ENCODE measurements around the gene S100A10.

Gene S100A10

GRCh38 chr1:151967091-151967490 is 26.6 kb downstream of the S100A10 start:
- Histone ChIP-seq H3K27me3 (ENCODE audit: control insufficient read depth, insufficient read depth, low read length, poor library complexity, severe bottlenecking) (peaks cover 4% of the 10 kb centered on the region), H3K27ac (ENCODE audit: insufficient read depth, low read depth, low read length, poor library complexity, severe bottlenecking) (no peak overlapping the region), H3K4me3 (ENCODE audit: insufficient read depth, low read depth, low read length) (no peak overlapping the region), H3K36me3 (ENCODE audit: control insufficient read depth, insufficient read depth, low read length) (no peaks in the 10 kb centered on the region), H3K9me3 (ENCODE audit: control insufficient read depth, low read length) (no peaks in the 10 kb centered on the region), H3K4me1 (ENCODE audit: control insufficient read depth, insufficient read depth, low read length) (no peaks in the 10 kb centered on the region)
- WGBS, 2 experiments = 73 to 80% methylated on average over 1 of the region's 1 CpG

DNA sequence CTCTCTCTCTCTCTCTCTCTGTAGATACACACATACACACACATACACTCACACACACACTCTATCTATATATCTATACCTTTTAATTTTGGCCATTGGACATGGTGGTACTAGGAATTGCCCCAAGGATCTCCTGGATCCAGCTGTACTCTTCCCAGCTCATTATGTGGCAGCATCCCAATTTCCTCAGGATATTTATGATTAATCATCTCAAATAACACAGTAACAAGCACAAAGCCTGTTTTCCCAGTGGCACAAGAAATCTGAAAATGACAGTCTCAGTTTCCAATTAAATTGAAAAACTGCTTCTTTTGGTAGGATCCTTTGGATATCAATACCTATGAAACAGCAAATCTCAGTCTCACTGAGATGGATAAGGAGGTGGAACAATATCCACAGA is 27.6 kb downstream of the S100A10 start:
- Histone ChIP-seq H3K27me3 (ENCODE audit: control insufficient read depth, insufficient read depth, low read length, poor library complexity, severe bottlenecking) (peaks cover 4% of the 10 kb centered on the region), H3K9me3 (ENCODE audit: control insufficient read depth, low read length) (no peaks in the 10 kb centered on the region), H3K4me1 (ENCODE audit: control insufficient read depth, insufficient read depth, low read length) (no peaks in the 10 kb centered on the region), H3K27ac (ENCODE audit: insufficient read depth, low read depth, low read length, poor library complexity, severe bottlenecking) (no peak overlapping the region), H3K4me3 (ENCODE audit: insufficient read depth, low read depth, low read length) (no peak overlapping the region), H3K36me3 (ENCODE audit: control insufficient read depth, insufficient read depth, low read length) (no peaks in the 10 kb centered on the region)

- Histone ChIP-seq H3K4me1 (ENCODE audit: control insufficient read depth, insufficient read depth, low read length) (no peaks in the 10 kb centered on the region), H3K36me3 (ENCODE audit: control insufficient read depth, insufficient read depth, low read length) (no peaks in the 10 kb centered on the region), H3K27ac (ENCODE audit: insufficient read depth, low read depth, low read length, poor library complexity, severe bottlenecking) (no peak overlapping the region), H3K27me3 (ENCODE audit: control insufficient read depth, insufficient read depth, low read length, poor library complexity, severe bottlenecking) (no peaks in the 10 kb centered on the region), H3K4me3 (ENCODE audit: insufficient read depth, low read depth, low read length) (no peak overlapping the region), H3K9me3 (ENCODE audit: control insufficient read depth, low read length) (no peaks in the 10 kb centered on the region)
- 93 to 97% methylated on average over 2 of the region's 2 CpGs for WGBS, 2 experiments
Observed at GRCh38 chr1:151964510-151964909, 29.1 kb downstream of the S100A10 start.

DNA sequence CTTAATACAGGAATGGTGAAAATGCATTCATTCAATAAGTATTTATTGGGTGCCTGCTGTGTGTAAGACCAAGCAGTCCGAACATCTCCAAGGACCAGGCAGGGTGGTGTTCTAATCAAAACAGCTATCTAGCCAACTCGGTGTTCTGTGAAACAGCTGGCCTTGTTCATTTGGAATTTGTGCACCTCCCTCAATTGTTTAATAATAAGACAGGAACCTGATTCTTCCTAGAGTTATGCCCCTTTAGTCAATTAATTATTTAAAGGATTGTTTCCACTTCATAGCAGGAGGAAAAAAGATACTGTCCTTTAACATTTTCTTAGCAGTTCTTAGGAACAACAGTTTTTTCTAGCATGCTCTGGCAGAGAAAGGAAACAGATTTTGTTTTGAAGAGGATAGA is 30.4 kb downstream of the S100A10 start:
- Histone ChIP-seq H3K27ac (ENCODE audit: insufficient read depth, low read depth, low read length, poor library complexity, severe bottlenecking) (no peak overlapping the region), H3K36me3 (ENCODE audit: control insufficient read depth, insufficient read depth, low read length) (no peaks in the 10 kb centered on the region), H3K27me3 (ENCODE audit: control insufficient read depth, insufficient read depth, low read length, poor library complexity, severe bottlenecking) (no peaks in the 10 kb centered on the region), H3K9me3 (ENCODE audit: control insufficient read depth, low read length) (no peaks in the 10 kb centered on the region), H3K4me1 (ENCODE audit: control insufficient read depth, insufficient read depth, low read length) (no peaks in the 10 kb centered on the region), H3K4me3 (ENCODE audit: insufficient read depth, low read depth, low read length) (no peak overlapping the region)
- 91 to 92% methylated on average over 2 of the region's 2 CpGs for WGBS, 2 experiments

DNA sequence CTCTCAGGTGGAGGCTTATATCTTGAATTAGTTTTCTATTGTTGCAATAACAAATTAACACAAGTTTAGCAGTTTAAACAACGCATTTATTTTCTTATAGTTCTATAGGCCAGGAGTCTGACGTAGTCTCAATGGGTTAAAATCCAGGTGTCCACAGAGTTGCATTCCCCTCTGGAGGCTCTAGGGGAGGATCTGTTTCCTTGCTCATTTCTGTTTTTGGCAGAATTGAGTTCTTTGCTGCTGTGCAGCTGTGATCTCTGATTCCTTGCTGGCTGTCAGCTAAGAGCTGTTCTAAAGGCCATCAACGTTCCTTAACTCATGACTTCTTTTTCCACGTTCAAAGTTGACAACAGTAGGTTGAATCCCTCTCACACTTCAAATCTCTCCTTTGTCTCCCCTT is 31.8 kb downstream of the S100A10 start:
- H3K27ac ChIP-seq (ENCODE audit: insufficient read depth, low read depth, low read length, poor library complexity, severe bottlenecking) = no peak overlapping the region
- WGBS, 2 experiments = 82 to 84% methylated on average over 4 of the region's 4 CpGs
- no peaks in the 10 kb centered on the region for H3K27me3 ChIP-seq (ENCODE audit: control insufficient read depth, insufficient read depth, low read length, poor library complexity, severe bottlenecking)

DNA sequence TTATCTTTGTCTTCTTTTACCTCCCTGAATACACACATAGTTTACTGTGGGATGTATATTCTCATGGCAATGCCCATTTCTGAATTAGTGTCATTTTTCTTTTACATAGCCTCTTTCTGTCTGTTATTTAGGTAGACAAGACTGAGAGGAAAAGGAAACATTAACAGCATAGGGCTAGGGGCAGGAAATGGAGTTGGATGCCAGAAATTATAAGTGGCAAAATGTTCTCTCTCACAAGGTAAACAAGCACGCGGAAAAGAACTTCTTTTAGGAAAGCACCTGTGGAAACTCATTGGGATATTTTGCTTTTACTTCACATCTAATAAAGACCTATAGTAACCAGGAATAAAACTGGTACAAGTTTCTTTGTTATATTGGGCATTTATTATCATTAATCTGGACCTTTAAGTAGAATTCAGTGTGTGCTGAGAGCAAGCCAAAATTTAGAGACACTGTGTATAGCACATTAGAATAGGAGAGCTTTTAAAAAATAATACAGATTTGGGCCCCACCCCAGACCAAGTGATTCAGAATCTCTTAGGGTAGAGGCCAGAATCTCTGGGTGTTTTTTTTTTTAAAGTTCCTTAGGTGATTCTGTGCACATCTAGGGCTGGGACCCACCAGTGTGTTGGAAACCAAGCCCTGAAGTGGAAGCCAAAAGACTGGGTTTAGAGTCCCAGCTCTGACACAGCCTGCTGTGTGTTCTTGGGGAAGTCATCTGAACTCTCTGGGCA is 32.7 kb downstream of the S100A10 start:
- Histone ChIP-seq H3K4me1 (ENCODE audit: control insufficient read depth, insufficient read depth, low read length) (no peaks in the 10 kb centered on the region), H3K4me3 (ENCODE audit: insufficient read depth, low read depth, low read length) (no peak overlapping the region), H3K27ac (ENCODE audit: insufficient read depth, low read depth, low read length, poor library complexity, severe bottlenecking) (no peak overlapping the region), H3K9me3 (ENCODE audit: control insufficient read depth, low read length) (no peaks in the 10 kb centered on the region), H3K27me3 (ENCODE audit: control insufficient read depth, insufficient read depth, low read length, poor library complexity, severe bottlenecking) (no peaks in the 10 kb centered on the region), H3K36me3 (ENCODE audit: control insufficient read depth, insufficient read depth, low read length) (no peaks in the 10 kb centered on the region)
- whole genome bisulfite sequencing, 2 experiments = 97 to 100% methylated on average over 2 of the region's 2 CpGs

More for the DNA sequence above, 31.8 kb downstream of the S100A10 start:
- Histone ChIP-seq H3K9me3 (ENCODE audit: control insufficient read depth, low read length) (no peaks in the 10 kb centered on the region), H3K4me1 (ENCODE audit: control insufficient read depth, insufficient read depth, low read length) (no peaks in the 10 kb centered on the region), H3K36me3 (ENCODE audit: control insufficient read depth, insufficient read depth, low read length) (no peaks in the 10 kb centered on the region), H3K4me3 (ENCODE audit: insufficient read depth, low read depth, low read length) (no peak overlapping the region)

GRCh38 chr1:151958959-151959358 is 34.7 kb downstream of the S100A10 start:
- Histone ChIP-seq H3K9me3 (ENCODE audit: control insufficient read depth, low read length) (no peaks in the 10 kb centered on the region), H3K27ac (ENCODE audit: insufficient read depth, low read depth, low read length, poor library complexity, severe bottlenecking) (no peak overlapping the region), H3K4me3 (ENCODE audit: insufficient read depth, low read depth, low read length) (no peak overlapping the region), H3K4me1 (ENCODE audit: control insufficient read depth, insufficient read depth, low read length) (no peaks in the 10 kb centered on the region), H3K36me3 (ENCODE audit: control insufficient read depth, insufficient read depth, low read length) (no peaks in the 10 kb centered on the region), H3K27me3 (ENCODE audit: control insufficient read depth, insufficient read depth, low read length, poor library complexity, severe bottlenecking) (no peaks in the 10 kb centered on the region)
- 95 to 97% methylated on average over 2 of the region's 2 CpGs for WGBS, 2 experiments

DNA sequence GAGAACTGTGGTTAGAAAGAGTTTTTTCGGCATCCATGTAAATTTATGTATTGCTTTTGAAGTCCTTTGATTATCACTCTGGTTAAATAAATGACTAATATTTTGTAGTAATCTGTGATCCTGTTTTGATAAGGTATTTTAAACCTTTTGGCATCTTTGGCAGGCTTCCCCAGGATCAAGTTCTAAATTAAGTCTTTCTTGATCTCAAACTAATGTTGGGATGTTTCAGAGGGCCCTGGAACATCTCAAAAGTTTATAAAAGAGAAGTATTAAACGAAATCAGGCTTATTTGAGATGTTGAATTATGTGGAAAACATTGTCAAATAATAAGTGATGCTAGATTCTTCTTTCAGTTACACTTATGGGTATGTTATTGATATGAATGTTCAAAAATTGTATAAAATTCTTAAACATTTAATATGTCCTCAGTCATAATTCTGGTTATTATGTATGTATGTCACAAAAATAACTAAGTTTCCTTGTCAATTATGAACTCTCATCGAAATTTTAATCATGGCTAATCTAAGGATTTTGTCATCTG is 36.6 kb downstream of the S100A10 start:
- Histone ChIP-seq H3K36me3 (ENCODE audit: control insufficient read depth, insufficient read depth, low read length) (no peaks in the 10 kb centered on the region), H3K27ac (ENCODE audit: insufficient read depth, low read depth, low read length, poor library complexity, severe bottlenecking) (no peak overlapping the region), H3K4me1 (ENCODE audit: control insufficient read depth, insufficient read depth, low read length) (no peaks in the 10 kb centered on the region), H3K4me3 (ENCODE audit: insufficient read depth, low read depth, low read length) (no peak overlapping the region), H3K27me3 (ENCODE audit: control insufficient read depth, insufficient read depth, low read length, poor library complexity, severe bottlenecking) (no peaks in the 10 kb centered on the region), H3K9me3 (ENCODE audit: control insufficient read depth, low read length) (no peaks in the 10 kb centered on the region)
- 83 to 84% methylated on average over 2 to 3 of the region's 3 CpGs for WGBS, 2 experiments

DNA sequence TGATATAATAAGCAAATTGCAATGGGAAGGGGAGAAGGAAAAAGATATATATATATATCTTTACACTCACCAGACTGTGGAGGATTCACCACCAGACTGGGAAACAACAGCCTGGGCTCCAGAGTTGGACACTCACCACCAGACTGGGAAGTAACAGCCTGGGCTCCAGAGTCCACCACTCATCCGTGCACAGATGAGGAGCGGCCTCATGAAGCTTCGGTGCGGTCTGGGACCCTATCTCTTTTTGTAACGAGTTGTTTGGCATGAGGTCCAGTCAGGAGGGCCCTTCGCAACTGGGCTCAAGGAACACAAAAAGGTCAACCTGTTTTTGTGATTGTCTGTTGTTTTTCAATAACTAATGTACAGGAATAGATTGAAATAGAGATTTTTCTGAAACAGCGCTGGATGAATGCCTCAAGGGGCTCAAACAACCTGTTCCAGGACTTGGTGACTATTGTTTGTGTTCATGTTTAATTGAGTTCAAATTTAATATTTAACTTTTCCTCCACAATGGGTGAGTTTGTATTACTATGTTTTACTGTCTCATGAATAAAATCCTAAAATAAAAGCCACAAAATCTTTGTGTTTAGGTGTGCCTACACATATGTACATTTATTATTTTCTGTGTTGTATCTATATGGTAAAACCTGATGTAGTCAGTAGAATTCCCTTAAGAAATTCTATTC is 40.1 kb downstream of the S100A10 start:
- H3K9me3 ChIP-seq (ENCODE audit: control insufficient read depth, low read length) = no peaks in the 10 kb centered on the region
- 91 to 94% methylated on average over 7 of the region's 7 CpGs for WGBS, 2 experiments
- no peaks in the 10 kb centered on the region for H3K27me3 ChIP-seq (ENCODE audit: control insufficient read depth, insufficient read depth, low read length, poor library complexity, severe bottlenecking)
- H3K4me1 ChIP-seq (ENCODE audit: control insufficient read depth, insufficient read depth, low read length) = no peaks in the 10 kb centered on the region
- H3K4me3 ChIP-seq (ENCODE audit: insufficient read depth, low read depth, low read length) = no peak overlapping the region
- H3K36me3 ChIP-seq (ENCODE audit: control insufficient read depth, insufficient read depth, low read length) = no peaks in the 10 kb centered on the region
- no peak overlapping the region for H3K27ac ChIP-seq (ENCODE audit: insufficient read depth, low read depth, low read length, poor library complexity, severe bottlenecking)

DNA sequence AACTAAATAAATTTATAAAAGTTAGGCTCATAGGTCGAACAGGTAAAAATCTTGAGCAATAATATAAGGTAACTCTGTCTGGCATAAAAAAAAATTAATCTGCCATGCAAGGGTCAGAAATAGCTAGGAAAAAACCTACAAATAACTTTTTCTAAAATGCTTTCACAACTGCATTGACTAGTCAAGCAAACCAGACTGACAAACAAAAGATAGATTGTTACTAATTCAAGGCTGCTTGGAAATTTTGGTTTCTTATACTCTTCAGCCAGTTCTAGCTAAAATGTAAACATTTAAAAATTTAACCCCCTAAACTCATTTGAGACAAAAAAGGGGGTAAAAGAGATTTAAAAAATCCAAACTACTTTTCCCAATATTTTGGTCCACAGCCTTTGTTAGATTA is 40.8 kb downstream of the S100A10 start:
- Histone ChIP-seq H3K4me3 (ENCODE audit: insufficient read depth, low read depth, low read length) (no peak overlapping the region), H3K27ac (ENCODE audit: insufficient read depth, low read depth, low read length, poor library complexity, severe bottlenecking) (no peak overlapping the region), H3K27me3 (ENCODE audit: control insufficient read depth, insufficient read depth, low read length, poor library complexity, severe bottlenecking) (no peaks in the 10 kb centered on the region), H3K9me3 (ENCODE audit: control insufficient read depth, low read length) (no peaks in the 10 kb centered on the region), H3K4me1 (ENCODE audit: control insufficient read depth, insufficient read depth, low read length) (no peaks in the 10 kb centered on the region), H3K36me3 (ENCODE audit: control insufficient read depth, insufficient read depth, low read length) (no peaks in the 10 kb centered on the region)
- WGBS, 2 experiments = 100% methylated on average over 1 of the region's 1 CpG
